Mesendoderm (in vitro differentiated cells): ENCODE measurements around the gene NPAT. TPM values are rescaled to one million over a fixed set of nuclear protein-coding genes. Genes with fewer than 3 reads are reported as not detected.
A peak's percentile ranks its signal among the peaks of the same experiment; 100 is the strongest.

Experiments used
- DNase-seq: peaks from one replicate; pipeline ENCODE4 v3.0.0; 2013
- H2AK5ac ChIP-seq: 2 replicates; pipeline ENCODE4 v1.6.1; 2013; ENCODE audit warnings: low read length, inconsistent platforms
- H2BK120ac ChIP-seq: 2 replicates; pipeline ENCODE4 v1.6.1; 2013; ENCODE audit warnings: low read depth, mild to moderate bottlenecking, low read length, moderate library complexity, mixed read lengths
- H2BK15ac ChIP-seq: replicated peaks from 2 replicates; pipeline ENCODE4 v1.6.1; 2013; ENCODE audit warnings: low read depth, mild to moderate bottlenecking, moderate library complexity
- H2BK5ac ChIP-seq: 2 replicates; pipeline ENCODE4 v1.6.1; 2013; ENCODE audit warnings: low read length, inconsistent platforms
- H3K18ac ChIP-seq: 2 replicates; pipeline ENCODE4 v1.6.1; 2013; ENCODE audit warnings: mild to moderate bottlenecking, low read length, mixed read lengths
- H3K23ac ChIP-seq: one replicate; pipeline ENCODE4 v1.6.1; 2013; ENCODE audit warnings: low read length
- H3K27ac ChIP-seq: 2 replicates; pipeline ENCODE4 v1.5.1; 2013; ENCODE audit warnings: low read depth, mild to moderate bottlenecking, inconsistent platforms, low read length, moderate library complexity
- H3K27me3 ChIP-seq: 2 replicates; pipeline ENCODE4 v1.6.1; 2013; ENCODE audit warnings: low read length, control low read depth, mild to moderate bottlenecking, inconsistent platforms; ENCODE audit not compliant: insufficient read depth, poor library complexity
- H3K36me3 ChIP-seq: 2 replicates; pipeline ENCODE4 v1.6.1; 2013; ENCODE audit warnings: low read length, inconsistent platforms; ENCODE audit not compliant: control insufficient read depth, insufficient read depth
- H3K4ac ChIP-seq: one replicate; pipeline ENCODE4 v1.6.1; 2013; ENCODE audit warnings: low read depth, mild to moderate bottlenecking, low read length, moderate library complexity
- H3K4me1 ChIP-seq: 2 replicates; pipeline ENCODE4 v1.6.1; 2013; ENCODE audit warnings: low read depth, low read length, inconsistent platforms; ENCODE audit not compliant: control insufficient read depth
- H3K4me2 ChIP-seq: 2 replicates; pipeline ENCODE4 v1.6.1; 2013; ENCODE audit warnings: low read length
- H3K4me3 ChIP-seq: 2 replicates; pipeline ENCODE4 v1.5.1; 2013; ENCODE audit warnings: mild to moderate bottlenecking, low read length
- H3K56ac ChIP-seq: one replicate; pipeline ENCODE4 v1.6.1; 2013; ENCODE audit warnings: low read length
- H3K79me1 ChIP-seq: 2 replicates; pipeline ENCODE4 v1.6.1; 2013; ENCODE audit warnings: low read length, inconsistent platforms
- H3K79me2 ChIP-seq: 2 replicates; pipeline ENCODE4 v1.6.1; 2013; ENCODE audit warnings: mild to moderate bottlenecking, low read length; ENCODE audit not compliant: control insufficient read depth, insufficient read depth
- H3K9ac ChIP-seq: 2 replicates; pipeline ENCODE4 v1.6.1; 2013; ENCODE audit warnings: low read length, inconsistent platforms
- H4K5ac ChIP-seq: one replicate; pipeline ENCODE4 v1.6.1; 2013; ENCODE audit warnings: low read length
- H4K8ac ChIP-seq: one replicate; pipeline ENCODE4 v1.6.1; 2013; ENCODE audit warnings: low read depth, mild to moderate bottlenecking, control low read depth, low read length, moderate library complexity
- WGBS: extraction: QIAGEN DNeasy Blood & Tissue Kit; methylation state at CpG from one replicate; pipeline ENCODE4 v1.1.7; 2013; ENCODE audit warnings: low lambda C conversion rate, missing lambda C conversion rate; ENCODE audit not compliant: insufficient coverage; ENCODE audit errors: extremely low coverage; 5-methylcytosine and 5-hydroxymethylcytosine counted together
- small RNA-seq: library from polyadenylated mRNA; stranded (forward); fragments of <200 nt; extraction: miRNeasy Mini kit (QIAGEN cat#:217004); gene quantifications from one replicate; pipeline ENCODE3, GENCODE V24; 2013; ENCODE audit not compliant: insufficient read depth

NPAT gene

DNA sequence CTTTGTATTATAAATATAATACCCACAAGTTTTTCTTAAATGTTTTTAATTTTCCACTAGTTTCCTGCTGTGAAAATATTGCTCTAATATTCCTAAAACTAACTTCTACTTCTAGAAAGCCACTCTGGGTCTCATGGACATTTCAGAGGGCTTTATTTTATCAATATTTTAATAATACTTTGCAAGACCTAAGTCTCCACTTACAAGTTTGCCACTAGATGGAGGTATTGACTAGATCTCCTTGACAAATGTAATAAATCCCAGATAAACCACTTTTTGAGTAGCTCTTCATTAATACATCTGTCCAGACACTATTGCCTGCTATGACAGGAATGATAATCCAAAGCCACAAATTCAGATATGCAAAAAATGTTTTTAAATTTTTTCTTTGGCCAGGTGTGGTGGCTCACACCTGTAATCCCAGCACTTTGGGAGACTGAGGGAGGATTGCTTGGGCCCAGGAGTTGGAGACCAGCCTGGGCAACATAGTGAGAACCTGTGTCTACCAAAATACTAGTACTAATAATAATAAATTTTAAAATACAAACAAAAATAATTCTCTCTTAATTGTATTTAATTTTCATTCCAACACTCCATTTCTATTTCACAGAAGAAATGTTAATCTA is 104.6 kb downstream of the NPAT start:
- H3K4me3 ChIP-seq, result no peak overlapping the region
- H2BK15ac ChIP-seq, result no peak overlapping the region
- no peak overlapping the region for H4K5ac ChIP-seq
- DNase-seq, result peak; percentile 44
- no peaks in the 10 kb centered on the region for H3K4me1 ChIP-seq
- H3K23ac ChIP-seq, result no peak overlapping the region
- no peak overlapping the region for H3K56ac ChIP-seq
- no peaks in the 10 kb centered on the region for H3K79me2 ChIP-seq
- H3K4me2 ChIP-seq, result no peak overlapping the region
- H3K4ac ChIP-seq, result no peak overlapping the region
- no peak overlapping the region for H2BK5ac ChIP-seq
- H3K27me3 ChIP-seq, result no peaks in the 10 kb centered on the region
- no peaks in the 10 kb centered on the region for H3K36me3 ChIP-seq
- no peak overlapping the region for H4K8ac ChIP-seq
- no peaks in the 10 kb centered on the region for H3K79me1 ChIP-seq
- H3K9ac ChIP-seq, result no peak overlapping the region
- no peak overlapping the region for H3K27ac ChIP-seq
- no peak overlapping the region for H2BK120ac ChIP-seq
- H2AK5ac ChIP-seq, result no peak overlapping the region
- H3K18ac ChIP-seq, result no peak overlapping the region

DNA sequence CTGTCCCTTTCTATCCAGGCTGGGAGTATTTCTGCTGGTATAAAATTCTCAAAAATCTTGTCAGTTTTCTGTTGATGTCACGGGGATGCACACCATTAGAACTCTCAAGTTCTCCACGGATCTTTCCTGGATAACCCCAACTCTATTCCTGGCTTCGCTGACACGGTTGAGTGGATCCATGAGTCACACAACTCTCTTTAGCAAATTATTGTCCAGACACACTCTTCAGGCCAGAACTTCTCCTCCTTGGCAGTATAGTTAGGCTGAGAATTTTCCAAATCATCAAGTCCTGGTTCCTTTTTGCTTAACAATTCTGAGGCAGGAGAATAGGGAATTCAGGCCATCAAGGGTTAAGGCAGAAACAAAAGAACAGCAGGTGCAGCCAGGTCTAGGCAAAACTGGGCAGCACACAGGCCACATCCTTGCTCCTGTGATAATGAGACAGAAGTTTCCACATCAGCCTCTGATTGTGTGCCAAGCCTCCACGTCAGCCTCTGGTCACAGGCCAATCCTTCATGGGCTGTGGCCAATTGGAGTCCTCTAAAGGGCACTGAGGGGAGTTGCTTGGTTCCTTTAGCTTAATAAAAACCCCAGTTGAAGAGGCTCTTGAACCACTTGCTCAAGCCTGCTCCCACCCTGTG is 106.8 kb downstream of the NPAT start:
- no CpG with 5 or more reads among the region's 5 CpGs for WGBS
- Histone ChIP-seq H3K79me1 (no peaks in the 10 kb centered on the region), H2BK5ac (no peak overlapping the region), H3K4me3 (no peak overlapping the region), H3K27me3 (no peaks in the 10 kb centered on the region), H2BK15ac (no peak overlapping the region), H4K8ac (no peak overlapping the region), H3K18ac (no peak overlapping the region), H3K36me3 (no peaks in the 10 kb centered on the region), H3K4me1 (no peaks in the 10 kb centered on the region), H3K4me2 (no peak overlapping the region), H3K4ac (no peak overlapping the region), H2BK120ac (no peak overlapping the region), H3K27ac (no peak overlapping the region), H2AK5ac (no peak overlapping the region), H3K23ac (no peak overlapping the region), H3K9ac (no peak overlapping the region), H3K56ac (no peak overlapping the region), H3K79me2 (no peaks in the 10 kb centered on the region), H4K5ac (no peak overlapping the region)
- peak; percentile 22 for DNase-seq

DNA sequence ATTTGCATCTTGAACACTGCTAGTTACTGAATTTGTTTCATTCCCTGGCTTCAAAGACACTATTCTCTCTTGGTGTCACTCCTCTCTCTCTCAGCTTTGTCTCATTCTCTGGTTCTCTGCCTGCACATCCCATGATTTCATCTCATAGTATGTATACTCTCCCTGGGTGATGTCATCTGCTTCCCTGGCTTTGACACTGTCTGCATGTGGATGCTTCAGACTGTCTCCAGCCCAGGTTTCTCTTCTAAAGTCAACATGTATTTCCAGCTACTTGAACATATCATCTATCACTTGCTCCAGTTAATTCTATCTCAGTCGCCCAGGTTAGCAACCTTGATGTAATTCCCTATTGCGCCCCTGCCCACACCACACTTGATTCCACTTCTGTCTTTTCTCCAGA is 110.4 kb downstream of the NPAT start:
- H3K23ac ChIP-seq, result no peak overlapping the region
- H3K4me2 ChIP-seq, result no peak overlapping the region
- H3K56ac ChIP-seq, result no peak overlapping the region
- H3K79me2 ChIP-seq, result no peaks in the 10 kb centered on the region
- no peak overlapping the region for H4K5ac ChIP-seq
- H3K18ac ChIP-seq, result no peak overlapping the region
- no peak overlapping the region for H3K27ac ChIP-seq
- no peak overlapping the region for H2BK120ac ChIP-seq
- no peak overlapping the region for H3K9ac ChIP-seq
- H3K79me1 ChIP-seq, result no peaks in the 10 kb centered on the region
- WGBS, result no CpG with 5 or more reads among the region's 2 CpGs
- no peak overlapping the region for H4K8ac ChIP-seq
- H3K4ac ChIP-seq, result no peak overlapping the region
- no peaks in the 10 kb centered on the region for H3K36me3 ChIP-seq
- no peak overlapping the region for H2AK5ac ChIP-seq
- no peaks in the 10 kb centered on the region for H3K27me3 ChIP-seq
- H2BK5ac ChIP-seq, result no peak overlapping the region
- H2BK15ac ChIP-seq, result no peak overlapping the region
- H3K4me1 ChIP-seq, result no peaks in the 10 kb centered on the region
- H3K4me3 ChIP-seq, result no peak overlapping the region
- no peak for DNase-seq

DNA sequence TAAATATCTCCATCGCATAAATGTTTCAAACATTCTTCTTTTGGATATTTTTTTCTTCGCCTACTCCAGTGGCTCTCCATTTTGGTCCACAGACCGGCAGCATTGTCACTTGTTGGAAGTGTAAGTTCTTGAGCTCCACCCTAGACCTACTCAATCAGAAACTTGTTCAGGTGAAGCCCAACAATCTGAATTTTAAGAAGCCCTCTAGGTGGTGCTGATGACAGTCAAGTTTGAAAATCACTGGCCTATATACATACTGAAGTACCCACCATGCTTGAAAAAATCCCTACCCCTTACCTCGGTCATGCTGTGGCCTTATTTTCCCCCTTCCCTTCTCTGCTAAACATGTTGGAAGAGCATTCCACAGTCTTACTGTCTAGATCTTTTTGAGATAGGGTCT is 111.3 kb downstream of the NPAT start:
- Histone ChIP-seq H2BK5ac (no peak overlapping the region), H4K5ac (no peak overlapping the region), H2AK5ac (no peak overlapping the region), H3K4me2 (no peak overlapping the region), H3K56ac (no peak overlapping the region), H3K23ac (no peak overlapping the region), H3K4me1 (no peaks in the 10 kb centered on the region), H3K9ac (no peak overlapping the region), H2BK120ac (no peak overlapping the region), H3K4ac (no peak overlapping the region), H3K4me3 (no peak overlapping the region), H3K36me3 (no peaks in the 10 kb centered on the region), H3K27me3 (no peaks in the 10 kb centered on the region), H3K27ac (no peak overlapping the region), H3K79me2 (no peaks in the 10 kb centered on the region), H3K79me1 (no peaks in the 10 kb centered on the region), H2BK15ac (no peak overlapping the region), H4K8ac (no peak overlapping the region), H3K18ac (no peak overlapping the region)
- WGBS, result no CpG with 5 or more reads among the region's 4 CpGs
- peak; percentile 14 for DNase-seq

Small RNAs within 50 kb of the gene (small RNA-seq; reads per million reads assigned to genes)
- not detected for gene RF00019
